B cell (primary cell): ENCODE results near the gene KCNS3. TPM values are rescaled to one million over a fixed set of nuclear protein-coding genes. Genes with fewer than 3 reads are reported as not detected.

Source experiments
- ATAC-seq: fragments of 200-7000 bp; cut with Tn5 transposase; one replicate; pipeline ENCODE4 v1.10.0; 2021; ENCODE audit warnings: low read depth, mild to moderate bottlenecking, moderate number of reproducible peaks, moderate library complexity
- CTCF ChIA-PET: fragments of 350-600 bp; sonication (Branson Sonifier 250); formaldehyde crosslinking; loops from one replicate; lab custom pipeline; 2021; ENCODE audit warnings: antibody characterized with exemption, inconsistent platforms; lab: Charles Lee
- POLR2A ChIA-PET: fragments of 350-600 bp; sonication (Branson Sonifier 250); formaldehyde crosslinking; loops from one replicate; lab custom pipeline; 2021; ENCODE audit warnings: antibody characterized with exemption; lab: Charles Lee
- DNase-seq: peaks from one replicate; pipeline ENCODE4 v3.0.0; 2013
- H2AFZ ChIP-seq: 2 replicates; pipeline ENCODE4 v1.6.1; 2012; ENCODE audit warnings: mild to moderate bottlenecking, low read depth, low read length; ENCODE audit not compliant: insufficient read depth, poor library complexity, severe bottlenecking
- H3K27ac ChIP-seq, 2 donors: 1 replicate in 1 of 2; 2 replicates in 1 of 2; pipeline ENCODE4 v1.5.1; 2012 to 2013; ENCODE audit warnings: low read length in 2 of 2, mild to moderate bottlenecking in 2 of 2, moderate library complexity in 1 of 2
- H3K27me3 ChIP-seq, 4 experiments: fragments of 200-600 bp in 1 of 4; sonication (generic) in 1 of 4; replicated peaks in 1 of 4; 1 replicate in 2 of 4; 2 replicates in 2 of 4; pipeline versions ENCODE4 v1.6.1 to v1.7.0; 2013 to 2016; ENCODE audit warnings: low read length in 3 of 4, mild to moderate bottlenecking in 2 of 4, mixed read lengths in 1 of 4, moderate library complexity in 1 of 4; ENCODE audit not compliant: insufficient read depth in 4 of 4, control insufficient read depth in 3 of 4; ENCODE audit errors: control extremely low read depth in 1 of 4
- H3K36me3 ChIP-seq, 2 experiments: replicated peaks in 1 of 2; 1 replicate in 1 of 2; 2 replicates in 1 of 2; pipeline versions ENCODE4 v1.6.1 to v1.7.1; 2013; ENCODE audit warnings: low read length in 1 of 2; ENCODE audit not compliant: insufficient read depth in 2 of 2, control insufficient read depth in 1 of 2; ENCODE audit errors: control extremely low read depth in 1 of 2, extremely low read depth in 1 of 2
- H3K4me1 ChIP-seq, 2 donors: fragments of 200-600 bp in 1 of 2; sonication (generic) in 1 of 2; 1 replicate in 1 of 2; 2 replicates in 1 of 2; pipeline versions ENCODE4 v1.5.1 to v1.6.1; 2013 to 2017; ENCODE audit warnings: low read length in 2 of 2; ENCODE audit not compliant: control insufficient read depth in 2 of 2, insufficient read depth in 2 of 2
- H3K4me2 ChIP-seq: replicated peaks from 2 replicates; pipeline ENCODE3; 2012; ENCODE audit warnings: mild to moderate bottlenecking, low read depth, low read length; ENCODE audit not compliant: poor library complexity, severe bottlenecking
- H3K4me3 ChIP-seq, 5 experiments: fragments of 200-600 bp in 1 of 5; sonication (generic) in 1 of 5; 1 replicate in 3 of 5; 2 replicates in 2 of 5; pipeline versions ENCODE4 v1.5.1 to v1.7.0; 2011 to 2016; ENCODE audit warnings: low read length in 4 of 5, mild to moderate bottlenecking in 4 of 5, low read depth in 2 of 5, control low read depth in 1 of 5, moderate library complexity in 1 of 5; ENCODE audit not compliant: insufficient read depth in 1 of 5; ENCODE audit errors: control extremely low read depth in 1 of 5, extremely low read depth in 1 of 5
- H3K79me2 ChIP-seq: fragments of 200-600 bp; sonication (generic); one replicate; pipeline ENCODE4 v1.6.0; 2016; ENCODE audit warnings: low read length; ENCODE audit not compliant: control insufficient read depth, insufficient read depth
- H3K9ac ChIP-seq: fragments of 200-600 bp; sonication (generic); 2 replicates; pipeline ENCODE4 v1.6.1; 2017; ENCODE audit warnings: mild to moderate bottlenecking, low read length, moderate library complexity
- H3K9me3 ChIP-seq, 3 donors: one replicate each; pipeline versions ENCODE4 v1.6.1 to v1.7.1; 2013; ENCODE audit warnings: low read length in 2 of 3; ENCODE audit not compliant: control insufficient read depth in 2 of 3, insufficient read depth in 1 of 3; ENCODE audit errors: control extremely low read depth in 1 of 3
- H4K20me1 ChIP-seq: 2 replicates; pipeline ENCODE4 v1.6.0; 2012; ENCODE audit warnings: mild to moderate bottlenecking, low read length; ENCODE audit not compliant: insufficient read depth, control insufficient read depth, poor library complexity, severe bottlenecking
- H3K27ac Mint-ChIP-seq: one replicate; pipeline ENCODE4 v1.8.0; 2021; ENCODE audit warnings: mixed read lengths
- H3K27me3 Mint-ChIP-seq: one replicate; pipeline ENCODE4 v1.8.0; 2021; ENCODE audit warnings: mixed read lengths
- H3K4me1 Mint-ChIP-seq: one replicate; pipeline ENCODE4 v1.8.0; 2021; ENCODE audit warnings: mixed read lengths
- H3K4me3 Mint-ChIP-seq: one replicate; pipeline ENCODE4 v1.8.0; 2021; ENCODE audit warnings: mixed read lengths
- H3K9me3 Mint-ChIP-seq: one replicate; pipeline ENCODE4 v1.8.0; 2022; ENCODE audit warnings: mixed read lengths; ENCODE audit not compliant: insufficient read depth
- CTCF ChIP-seq: fragments of 200-600 bp; IDR thresholded peaks from one replicate; pipeline ENCODE4 v1.8.0; 2022; ENCODE audit warnings: antibody characterized with exemption, mild to moderate bottlenecking
- EZH2 ChIP-seq: IDR thresholded peaks from 2 replicates; pipeline ENCODE4 v1.6.1; 2012; ENCODE audit warnings: borderline replicate concordance, low read depth, mild to moderate bottlenecking, moderate library complexity, low read length; ENCODE audit not compliant: insufficient read depth, poor library complexity, severe bottlenecking
- WGBS: methylation state at CpG from one replicate; pipeline ENCODE4 v1.1.5; 2013; ENCODE audit warnings: missing lambda C conversion rate; ENCODE audit not compliant: insufficient coverage; 5-methylcytosine and 5-hydroxymethylcytosine counted together
- intact Hi-C: fragments of 100-400 bp; cut with micrococcal nuclease; formaldehyde crosslinking; loops from one replicate; pipeline ENCODE4 v1.10.0; 2022
- polyA plus RNA-seq: library from polyadenylated mRNA; depleted of rRNA; stranded (reverse); fragments of >200 nt; gene quantifications from 2 replicates; pipeline ENCODE4 v1.2.3, GENCODE V29; 2012
- total RNA-seq, 2 donors: library from RNA; stranded (reverse); fragments of 120-200 nt in 1 of 2; gene quantifications; 1 replicate in 1 of 2; 2 replicates in 1 of 2; pipeline versions ENCODE4 v1.2.3 to v1.2.4, GENCODE V29; 2013 to 2022

Gene KCNS3
- total and polyA plus RNA-seq, 2 donors (not counting 1 experiment from before 2014, with no cell fraction given) = 0.10 to 0.76 TPM

GRCh38 chr2:17969661-17970060 lies 91.2 kb downstream of the KCNS3 start:
- Histone ChIP-seq H3K27ac (no peak overlapping the region), H3K36me3 (no peaks in the 10 kb centered on the region), H3K9me3 (no peaks in the 10 kb centered on the region), H3K27me3 (peaks cover 0 to 27% (median 13%) of the 10 kb centered on the region in 4 experiments), H3K9ac (no peak overlapping the region), H4K20me1 (no peaks in the 10 kb centered on the region), H3K4me1 (peaks cover 10 to 11% of the 10 kb centered on the region in 2 donors), H3K79me2 (no peaks in the 10 kb centered on the region), H2AFZ (no peak overlapping the region), H3K4me2 (no peak overlapping the region), H3K4me3 (no peak overlapping the region)
- Mint-ChIP-seq H3K27me3 (peaks cover 64% of the 10 kb centered on the region), H3K4me3 (no peak overlapping the region), H3K4me1 (peaks cover 13% of the 10 kb centered on the region), H3K9me3 (no peaks in the 10 kb centered on the region), H3K27ac (no peak overlapping the region)
- ChIA-PET CTCF (no interaction called here), POLR2A (no interaction called here)
- no peak for DNase-seq
- WGBS = 93% methylated on average over 3 of the region's 3 CpGs
- intact Hi-C loops = no loop called here
- TF ChIP-seq EZH2 = no peak
- TF ChIP-seq CTCF = no peak
- ATAC-seq = no peak

GRCh38 chr2:17971531-17972125 lies 93.2 kb downstream of the KCNS3 start:
- H3K79me2 ChIP-seq = no peaks in the 10 kb centered on the region
- H3K27ac Mint-ChIP-seq = no peak overlapping the region
- WGBS = no CpG with 5 or more reads among the region's 3 CpGs
- peaks cover 9% of the 10 kb centered on the region for H3K4me1 Mint-ChIP-seq
- intact Hi-C loops = no loop called here
- no peak for ATAC-seq
- no peaks in the 10 kb centered on the region for H3K9me3 ChIP-seq
- no peak for DNase-seq
- H3K4me1 ChIP-seq = peaks cover 8% of the 10 kb centered on the region in 2 donors
- H3K9me3 Mint-ChIP-seq = peaks cover 2% of the 10 kb centered on the region
- no peak overlapping the region for H3K27ac ChIP-seq
- H3K36me3 ChIP-seq = no peaks in the 10 kb centered on the region
- H4K20me1 ChIP-seq = no peaks in the 10 kb centered on the region
- H3K4me3 ChIP-seq = no peak overlapping the region
- H3K27me3 Mint-ChIP-seq = peaks cover 50% of the 10 kb centered on the region
- no peak for TF ChIP-seq CTCF
- TF ChIP-seq EZH2 = no peak
- H3K4me3 Mint-ChIP-seq = no peak overlapping the region
- no peak overlapping the region for H2AFZ ChIP-seq
- ChIA-PET POLR2A (no interaction called here), CTCF (no interaction called here)
- peaks cover 0 to 22% (median 11%) of the 10 kb centered on the region in 4 experiments for H3K27me3 ChIP-seq
- no peak overlapping the region for H3K9ac ChIP-seq
- H3K4me2 ChIP-seq = no peak overlapping the region
